Endometrial microvascular endothelial cells (primary cell): ENCODE data around the gene SLC36A2. TPM values are rescaled to one million over a fixed set of nuclear protein-coding genes. Genes with fewer than 3 reads are reported as not detected.
"Not testable (repeated sequence)": the region's sequence is repeated elsewhere in the genome, so short reads cannot be mapped to it uniquely, and the experiment has no call there.

Experiments
- in situ Hi-C: cut with HindIII; loops from 2 replicates; pipeline ENCODE4 v1.10.0; 2017; ENCODE audit warnings: low sequenced_read_pairs, low pct_unique_long_range_greater_than_20kb; ENCODE audit errors: inconsistent ontology term
- total RNA-seq: library from RNA; depleted of rRNA; stranded (reverse); fragments of >200 nt; gene quantifications from one replicate; pipeline ENCODE4 v1.2.3, GENCODE V29; 2015; ENCODE audit errors: inconsistent ontology term

SLC36A2 gene
- total RNA-seq = not detected

- in situ Hi-C loops = no loop called here
These were observed at the start of gene SLC36A2 for GRCh38 chr5:151347369-151347768. Gene SLC36A2, minus strand, starts transcription at chr5:151347559. Its CDS starts 99 bp downstream, at chr5:151347460.

- in situ Hi-C loops = no loop called here
These were observed 41.6 kb upstream of the SLC36A2 start for GRCh38 chr5:151388960-151389359.

- in situ Hi-C loops = no loop called here
These were observed 36.7 kb upstream of the SLC36A2 start for GRCh38 chr5:151384106-151384505.

GRCh38 chr5:151383011-151383410 lies 35.7 kb upstream of the SLC36A2 start:
- in situ Hi-C loops = no loop called here

GRCh38 chr5:151382576-151382975 lies 35.2 kb upstream of the SLC36A2 start:
- in situ Hi-C loops = no loop called here

GRCh38 chr5:151381899-151382298 lies 34.5 kb upstream of the SLC36A2 start:
- in situ Hi-C loops = no loop called here

GRCh38 chr5:151378616-151379015 lies 31.3 kb upstream of the SLC36A2 start:
- in situ Hi-C loops = no loop called here

GRCh38 chr5:151374539-151374938 lies 27.2 kb upstream of the SLC36A2 start:
- in situ Hi-C loops = no loop called here

GRCh38 chr5:151367038-151367437 lies 19.7 kb upstream of the SLC36A2 start:
- in situ Hi-C loops = not testable (repeated sequence)

GRCh38 chr5:151363673-151364072 lies 16.3 kb upstream of the SLC36A2 start:
- in situ Hi-C loops = no loop called here

- in situ Hi-C loops = no loop called here
These were observed 15.6 kb upstream of the SLC36A2 start for GRCh38 chr5:151362970-151363369.

GRCh38 chr5:151359391-151359790 lies 12.0 kb upstream of the SLC36A2 start:
- in situ Hi-C loops = no loop called here

GRCh38 chr5:151357792-151358191 lies 10.4 kb upstream of the SLC36A2 start:
- in situ Hi-C loops = no loop called here

- in situ Hi-C loops = no loop called here
These were observed 9.7 kb upstream of the SLC36A2 start for GRCh38 chr5:151357097-151357496.

- in situ Hi-C loops = no loop called here
These were observed 4.3 kb upstream of the SLC36A2 start for GRCh38 chr5:151351671-151352070.

- in situ Hi-C loops = no loop called here
These were observed 1.4 kb upstream of the SLC36A2 start for GRCh38 chr5:151348789-151349188.

GRCh38 chr5:151345808-151346478 lies 1.4 kb downstream of the SLC36A2 start:
- in situ Hi-C loops = no loop called here

- in situ Hi-C loops = no loop called here
These were observed 2.1 kb downstream of the SLC36A2 start for GRCh38 chr5:151345187-151345807.

- in situ Hi-C loops = no loop called here
These were observed 3.3 kb downstream of the SLC36A2 start for GRCh38 chr5:151344088-151344487.

- in situ Hi-C loops = no loop called here
These were observed 7.4 kb downstream of the SLC36A2 start for GRCh38 chr5:151340004-151340403.

- in situ Hi-C loops = no loop called here
These were observed 8.6 kb downstream of the SLC36A2 start for GRCh38 chr5:151338734-151339133.
